MM.1S (cell line): ENCODE data around the gene PSMC3.

ENCODE experiments used
- DNase-seq: peaks from one replicate; pipeline ENCODE4 v3.0.0-alpha.2; 2015
- H2AFZ ChIP-seq: fragments of 300-600 bp; sonication (generic); 2 replicates; pipeline ENCODE4 v1.6.0; 2016; ENCODE audit warnings: antibody characterized with exemption, low read length
- H3F3A ChIP-seq: fragments of 300-600 bp; sonication (generic); 2 replicates; pipeline ENCODE4 v1.6.1; 2016; ENCODE audit warnings: mild to moderate bottlenecking, antibody characterized with exemption, low read length, moderate library complexity, mixed read lengths; ENCODE audit not compliant: insufficient read depth
- H3K27ac ChIP-seq: fragments of 300-600 bp; sonication (generic); 2 replicates; pipeline ENCODE4 v1.5.1; 2016; ENCODE audit warnings: mild to moderate bottlenecking, low read length
- H3K27me3 ChIP-seq: fragments of 300-600 bp; sonication (generic); replicated peaks from 2 replicates; pipeline ENCODE4 v1.6.0; 2016; ENCODE audit warnings: low read length; ENCODE audit not compliant: insufficient read depth
- H3K36me3 ChIP-seq: fragments of 300-600 bp; sonication (generic); replicated peaks from 2 replicates; pipeline ENCODE4 v1.6.1; 2016; ENCODE audit warnings: mild to moderate bottlenecking, low read length, mixed read lengths; ENCODE audit not compliant: insufficient read depth
- H3K4me1 ChIP-seq: fragments of 300-600 bp; sonication (generic); 2 replicates; pipeline ENCODE4 v1.6.1; 2016; ENCODE audit warnings: low read length, mixed read lengths
- H3K4me2 ChIP-seq: fragments of 300-600 bp; sonication (generic); 2 replicates; pipeline ENCODE4 v1.6.0; 2016; ENCODE audit warnings: low read depth, low read length
- H3K4me3 ChIP-seq: fragments of 300-600 bp; sonication (generic); 2 replicates; pipeline ENCODE4 v1.5.1; 2016; ENCODE audit warnings: low read length, mixed read lengths
- H3K79me2 ChIP-seq: fragments of 300-600 bp; sonication (generic); 2 replicates; pipeline ENCODE4 v1.6.1; 2016; ENCODE audit warnings: mixed run types, low read length, mixed read lengths
- H3K9ac ChIP-seq: fragments of 300-600 bp; sonication (generic); 2 replicates; pipeline ENCODE4 v1.6.1; 2016; ENCODE audit warnings: low read length, mixed read lengths
- H3K9me2 ChIP-seq: fragments of 300-600 bp; sonication (generic); replicated peaks from 2 replicates; pipeline ENCODE4 v1.6.1; 2016; ENCODE audit warnings: mild to moderate bottlenecking, low read length, mixed read lengths; ENCODE audit not compliant: insufficient read depth
- H3K9me3 ChIP-seq: fragments of 300-600 bp; sonication (generic); replicated peaks from 2 replicates; pipeline ENCODE4 v1.6.1; 2016; ENCODE audit warnings: mild to moderate bottlenecking, low read length, mixed read lengths; ENCODE audit not compliant: insufficient read depth
- H4K20me1 ChIP-seq: fragments of 300-600 bp; sonication (generic); 2 replicates; pipeline ENCODE4 v1.6.1; 2016; ENCODE audit warnings: mild to moderate bottlenecking, low read length, moderate library complexity, mixed read lengths; ENCODE audit not compliant: insufficient read depth
- CTCF ChIP-seq: fragments of 300-600 bp; sonication (generic); IDR thresholded peaks from 2 replicates; pipeline ENCODE4 v1.5.1; 2016; ENCODE audit warnings: antibody characterized with exemption, low read length, mixed read lengths
- EZH2 ChIP-seq: fragments of 300-600 bp; sonication (generic); optimal IDR thresholded peaks from 2 replicates; pipeline ENCODE3; 2017; ENCODE audit warnings: low read depth, mild to moderate bottlenecking, antibody characterized with exemption, low read length, mixed read lengths
- EZH2phosphoT487 ChIP-seq: fragments of 300-600 bp; sonication (generic); IDR thresholded peaks from 2 replicates; pipeline ENCODE4 v1.6.1; 2018; ENCODE audit warnings: antibody characterized with exemption, low read length

Gene PSMC3

GRCh38 chr11:47445840-47446239 lies 19.6 kb upstream of the PSMC3 start:
- H3K4me3 ChIP-seq: no peak overlapping the region
- H3K27ac ChIP-seq: no peak overlapping the region
- TF ChIP-seq EZH2: no peak
- no peak for TF ChIP-seq EZH2phosphoT487
- TF ChIP-seq CTCF: no peak
- no peaks in the 10 kb centered on the region for H4K20me1 ChIP-seq
- H3K9ac ChIP-seq: no peak overlapping the region
- no peak overlapping the region for H3K4me2 ChIP-seq
- H3K9me2 ChIP-seq: no peaks in the 10 kb centered on the region
- no peak overlapping the region for H2AFZ ChIP-seq
- no peaks in the 10 kb centered on the region; the same call in 1 of the 2 replicates for H3K27me3 ChIP-seq
- no peak for DNase-seq
- no peaks in the 10 kb centered on the region for H3K9me3 ChIP-seq
- no peaks in the 10 kb centered on the region for H3K36me3 ChIP-seq
- no peaks in the 10 kb centered on the region for H3F3A ChIP-seq
- no peaks in the 10 kb centered on the region for H3K79me2 ChIP-seq
- no peaks in the 10 kb centered on the region for H3K4me1 ChIP-seq

- Histone ChIP-seq H3K9me3 (no peaks in the 10 kb centered on the region), H3K9ac (no peak overlapping the region), H3F3A (no peaks in the 10 kb centered on the region), H3K27me3 (no peaks in the 10 kb centered on the region; the same call in 1 of the 2 replicates), H3K4me3 (no peak overlapping the region), H3K9me2 (no peaks in the 10 kb centered on the region), H3K4me2 (no peak overlapping the region), H3K79me2 (no peaks in the 10 kb centered on the region), H3K27ac (no peak overlapping the region), H4K20me1 (no peaks in the 10 kb centered on the region), H2AFZ (no peak overlapping the region), H3K36me3 (no peaks in the 10 kb centered on the region), H3K4me1 (no peaks in the 10 kb centered on the region)
- TF ChIP-seq EZH2 (no peak), CTCF (no peak), EZH2phosphoT487 (no peak)
- DNase-seq: no peak
Measured at GRCh38 chr11:47443817-47444216, 17.6 kb upstream of the PSMC3 start.

GRCh38 chr11:47443028-47443700 lies 16.9 kb upstream of the PSMC3 start:
- H3K9ac ChIP-seq: no peak overlapping the region
- H4K20me1 ChIP-seq: no peaks in the 10 kb centered on the region
- no peaks in the 10 kb centered on the region for H3K9me2 ChIP-seq
- no peaks in the 10 kb centered on the region for H3K9me3 ChIP-seq
- no peak overlapping the region for H3K4me3 ChIP-seq
- H3K79me2 ChIP-seq: no peaks in the 10 kb centered on the region
- no peaks in the 10 kb centered on the region for H3K36me3 ChIP-seq
- H3K27ac ChIP-seq: no peak overlapping the region
- no peaks in the 10 kb centered on the region for H3K4me1 ChIP-seq
- H3F3A ChIP-seq: no peaks in the 10 kb centered on the region
- no peak overlapping the region for H2AFZ ChIP-seq
- TF ChIP-seq EZH2 (no peak), CTCF (peak; percentile 35), EZH2phosphoT487 (no peak)
- no peaks in the 10 kb centered on the region; the same call in 1 of the 2 replicates for H3K27me3 ChIP-seq
- peak; percentile 27 for DNase-seq
- no peak overlapping the region for H3K4me2 ChIP-seq
